NT2/D1 (cell line): ENCODE results near the gene RCSD1.

Source experiments
- DNase-seq: peaks from one replicate; pipeline ENCODE4 v3.0.0-alpha.2; 2011; ENCODE audit warnings: low read depth, low spot score
- H3K27me3 ChIP-seq: 2 replicates; pipeline ENCODE4 v1.6.0; 2011; ENCODE audit warnings: mild to moderate bottlenecking; ENCODE audit not compliant: insufficient read length, insufficient read depth
- H3K36me3 ChIP-seq: 2 replicates; pipeline ENCODE4 v1.6.1; 2011; ENCODE audit warnings: mild to moderate bottlenecking, low read length, mixed read lengths; ENCODE audit not compliant: insufficient read depth, insufficient read length
- H3K4me1 ChIP-seq: 2 replicates; pipeline ENCODE4 v1.5.1; 2011; ENCODE audit not compliant: insufficient read depth, insufficient read length
- H3K4me3 ChIP-seq: 2 replicates; pipeline ENCODE4 v1.5.1; 2011; ENCODE audit warnings: low read depth; ENCODE audit not compliant: insufficient read length
- H3K9ac ChIP-seq: 2 replicates; pipeline ENCODE4 v1.6.0; 2011; ENCODE audit warnings: low read depth; ENCODE audit not compliant: insufficient read length
- H3K9me3 ChIP-seq: 2 replicates; pipeline ENCODE4 v1.5.1; 2011; ENCODE audit warnings: mild to moderate bottlenecking, low read length; ENCODE audit not compliant: insufficient read depth
- SUZ12 ChIP-seq: IDR thresholded peaks from 2 replicates; pipeline ENCODE4 v1.6.1; 2011; ENCODE audit not compliant: insufficient read length, insufficient read depth; ENCODE audit errors: extremely low read depth
- YY1 ChIP-seq: IDR thresholded peaks from 2 replicates; pipeline ENCODE4 v1.6.1; 2011; ENCODE audit not compliant: insufficient read length, insufficient read depth
- ZNF274 ChIP-seq: IDR thresholded peaks from 2 replicates; pipeline ENCODE4 v1.6.1; 2011; ENCODE audit warnings: mild to moderate bottlenecking, low read depth, low read length

Gene RCSD1

GRCh38 chr1:167744901-167745300 is 114.9 kb downstream of the RCSD1 start:
- Histone ChIP-seq H3K9me3 (no peaks in the 10 kb centered on the region), H3K9ac (no peak overlapping the region), H3K27me3 (no peaks in the 10 kb centered on the region), H3K4me1 (no peaks in the 10 kb centered on the region), H3K4me3 (no peak overlapping the region), H3K36me3 (peaks cover 7% of the 10 kb centered on the region)
- DNase-seq: no peak
- TF ChIP-seq SUZ12 (no peak), YY1 (no peak), ZNF274 (no peak)

GRCh38 chr1:167746013-167746672 is 116.1 kb downstream of the RCSD1 start:
- no peak for TF ChIP-seq SUZ12
- no peak for TF ChIP-seq YY1
- TF ChIP-seq ZNF274: no peak
- Histone ChIP-seq H3K4me1 (no peaks in the 10 kb centered on the region), H3K36me3 (peaks cover 7% of the 10 kb centered on the region), H3K4me3 (no peak overlapping the region), H3K27me3 (no peaks in the 10 kb centered on the region), H3K9ac (no peak overlapping the region), H3K9me3 (no peaks in the 10 kb centered on the region)
- DNase-seq: no peak

- Histone ChIP-seq H3K36me3 (peaks cover 7% of the 10 kb centered on the region), H3K4me1 (no peaks in the 10 kb centered on the region), H3K9me3 (no peaks in the 10 kb centered on the region), H3K27me3 (no peaks in the 10 kb centered on the region), H3K9ac (no peak overlapping the region), H3K4me3 (no peak overlapping the region)
- TF ChIP-seq YY1 (no peak), SUZ12 (no peak), ZNF274 (no peak)
- no peak for DNase-seq
These were observed 117.1 kb downstream of the RCSD1 start for GRCh38 chr1:167746988-167747655.

DNA sequence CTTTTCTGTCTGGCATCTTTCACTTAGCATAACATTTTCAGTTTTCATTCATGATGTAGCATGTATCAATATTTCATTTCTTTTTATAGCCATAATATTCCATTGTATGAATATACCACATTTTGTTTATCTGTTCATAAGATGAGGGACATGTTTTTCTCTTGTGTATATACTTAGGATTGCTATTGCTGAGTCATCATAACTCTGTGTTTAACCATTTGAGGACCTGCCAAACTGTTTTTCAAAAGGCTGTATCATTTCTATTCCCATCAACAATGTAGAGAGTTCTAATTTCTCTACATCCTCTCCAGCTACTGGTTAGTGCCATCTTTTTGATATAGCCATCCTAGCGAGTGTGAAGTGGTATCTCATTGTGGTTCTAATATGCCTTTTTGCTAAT is 118.0 kb downstream of the RCSD1 start:
- H3K4me3 ChIP-seq: no peak overlapping the region
- no peak for DNase-seq
- peaks cover 9% of the 10 kb centered on the region for H3K36me3 ChIP-seq
- no peaks in the 10 kb centered on the region for H3K27me3 ChIP-seq
- no peaks in the 10 kb centered on the region for H3K4me1 ChIP-seq
- no peaks in the 10 kb centered on the region for H3K9me3 ChIP-seq
- H3K9ac ChIP-seq: no peak overlapping the region
- TF ChIP-seq SUZ12 (no peak), ZNF274 (no peak), YY1 (no peak)

DNA sequence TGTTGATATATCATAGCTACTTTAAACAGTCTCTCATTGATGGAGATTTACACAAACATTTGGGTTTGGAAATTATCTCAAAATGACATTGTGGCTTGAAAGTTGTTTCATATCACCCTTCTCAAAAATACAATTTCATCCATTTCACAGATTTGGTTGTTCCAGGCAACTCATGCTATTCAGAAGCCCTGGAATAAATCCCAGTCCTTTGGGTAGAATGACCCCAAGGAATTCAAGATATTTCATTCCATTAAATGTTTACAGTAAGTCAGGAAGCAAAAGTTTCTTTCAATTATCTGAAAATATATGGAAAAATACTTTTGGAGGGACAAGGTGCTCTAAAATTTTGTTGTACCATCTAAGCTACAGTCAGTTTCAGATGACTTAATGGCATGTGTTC is 118.9 kb downstream of the RCSD1 start:
- no peak for DNase-seq
- Histone ChIP-seq H3K9me3 (no peaks in the 10 kb centered on the region), H3K27me3 (no peaks in the 10 kb centered on the region), H3K36me3 (peaks cover 14% of the 10 kb centered on the region), H3K4me1 (no peaks in the 10 kb centered on the region), H3K4me3 (no peak overlapping the region), H3K9ac (no peak overlapping the region)
- TF ChIP-seq YY1: no peak
- no peak for TF ChIP-seq ZNF274
- no peak for TF ChIP-seq SUZ12

- no peak for TF ChIP-seq YY1
- TF ChIP-seq SUZ12: no peak
- no peak for TF ChIP-seq ZNF274
- Histone ChIP-seq H3K9ac (no peak overlapping the region), H3K27me3 (no peaks in the 10 kb centered on the region), H3K9me3 (no peaks in the 10 kb centered on the region), H3K4me3 (no peak overlapping the region), H3K36me3 (peaks cover 14% of the 10 kb centered on the region), H3K4me1 (no peaks in the 10 kb centered on the region)
- DNase-seq: no peak
These were observed 119.7 kb downstream of the RCSD1 start for GRCh38 chr1:167749741-167750140.

- H3K9ac ChIP-seq: no peak overlapping the region
- no peaks in the 10 kb centered on the region for H3K9me3 ChIP-seq
- DNase-seq: no peak
- H3K27me3 ChIP-seq: no peaks in the 10 kb centered on the region
- H3K4me1 ChIP-seq: no peaks in the 10 kb centered on the region
- H3K4me3 ChIP-seq: no peak overlapping the region
- peaks cover 10% of the 10 kb centered on the region for H3K36me3 ChIP-seq
- no peak for TF ChIP-seq YY1
- TF ChIP-seq SUZ12: no peak
- TF ChIP-seq ZNF274: no peak
These were observed 120.6 kb downstream of the RCSD1 start for GRCh38 chr1:167750641-167751040.
